Measurements from ENCODE around the gene CMC2. TPM values are rescaled to one million over a fixed set of nuclear protein-coding genes. Genes with fewer than 3 reads are reported as not detected.

CMC2 gene
- total RNA-seq, 2 experiments from 2014 or later, result 89.1 to 99.8 TPM

GRCh38 chr16:81014672-81015071, 8.0 kb upstream of the CMC2 start:
- Histone ChIP-seq H3K4me2 (ENCODE audit: low read length) (no peak overlapping the region), H3K4me1 (ENCODE audit: insufficient read depth, low read length, poor library complexity, severe bottlenecking) (no peaks in the 10 kb centered on the region), H3K36me3 (ENCODE audit: insufficient read depth, low read length) (peaks cover 99% of the 10 kb centered on the region), H3K27ac (ENCODE audit: low read depth, low read length, poor library complexity, severe bottlenecking) (no peak overlapping the region), H3K79me2 (ENCODE audit: insufficient read depth, low read depth, low read length) (peaks cover 27% of the 10 kb centered on the region), H3K4me3 (ENCODE audit: low read depth, low read length, poor library complexity, severe bottlenecking) (no peak overlapping the region), H4K20me1 (ENCODE audit: insufficient read depth, low read length) (no peaks in the 10 kb centered on the region), H3K9me3 (ENCODE audit: low read length) (no peaks in the 10 kb centered on the region), H3K9me2 (ENCODE audit: insufficient read depth, low read length) (no peaks in the 10 kb centered on the region), H2AFZ (ENCODE audit: low read length) (no peak overlapping the region)
- CTCF ChIA-PET (ENCODE audit: unreplicated experiment), result no interaction called here
- no peak for DNase-seq (ENCODE audit: low spot score)
- no peak for TF ChIP-seq CTCF (conservative IDR thresholded peaks at IDR 0.05; ENCODE audit: low read length)
- TF ChIP-seq EZH2phosphoT487 (IDR thresholded peaks at IDR 0.05; ENCODE audit: borderline replicate concordance, low read depth, low read length), result no peak
- BruUV-seq (replicated peaks), result no TSS peak
- intact Hi-C loops (cut with micrococcal nuclease; ENCODE audit: unreplicated experiment), result no loop called here
- POLR2A ChIA-PET, result no interaction called here

- Histone ChIP-seq H4K20me1 (ENCODE audit: insufficient read depth, low read length) (peaks cover 11% of the 10 kb centered on the region; the same call in 1 of the 2 replicates), H3K4me3 (ENCODE audit: low read depth, low read length, poor library complexity, severe bottlenecking) (no peak overlapping the region), H3K79me2 (ENCODE audit: insufficient read depth, low read depth, low read length) (peaks cover 44% of the 10 kb centered on the region), H2AFZ (ENCODE audit: low read length) (no peak overlapping the region), H3K9me2 (ENCODE audit: insufficient read depth, low read length) (no peaks in the 10 kb centered on the region), H3K36me3 (ENCODE audit: insufficient read depth, low read length) (peaks cover 88% of the 10 kb centered on the region), H3K4me1 (ENCODE audit: insufficient read depth, low read length, poor library complexity, severe bottlenecking) (peaks cover 12% of the 10 kb centered on the region), H3K27ac (ENCODE audit: low read depth, low read length, poor library complexity, severe bottlenecking) (no peak overlapping the region), H3K4me2 (ENCODE audit: low read length) (no peak overlapping the region), H3K9me3 (ENCODE audit: low read length) (no peaks in the 10 kb centered on the region)
- no peak for DNase-seq (ENCODE audit: low spot score)
- no TSS peak for BruUV-seq (replicated peaks)
- intact Hi-C loops (cut with micrococcal nuclease; ENCODE audit: unreplicated experiment), result no loop called here
- CTCF ChIA-PET (ENCODE audit: unreplicated experiment), result no interaction called here
- TF ChIP-seq EZH2phosphoT487 (IDR thresholded peaks at IDR 0.05; ENCODE audit: borderline replicate concordance, low read depth, low read length), result no peak
- TF ChIP-seq CTCF (conservative IDR thresholded peaks at IDR 0.05; ENCODE audit: low read length), result no peak
- POLR2A ChIA-PET, result no interaction called here
Observed at GRCh38 chr16:81012974-81013373, 6.3 kb upstream of the CMC2 start.

GRCh38 chr16:81008505-81008789, 1.8 kb upstream of the CMC2 start:
- DNase-seq (ENCODE audit: low spot score), result no peak
- no peaks in the 10 kb centered on the region for H3K9me3 ChIP-seq (ENCODE audit: low read length)
- no TSS peak for BruUV-seq (replicated peaks)
- no peak overlapping the region for H2AFZ ChIP-seq (ENCODE audit: low read length)
- intact Hi-C loops (cut with micrococcal nuclease; ENCODE audit: unreplicated experiment), result loop anchor here (10.0 kb wide), 1 partner anchor 726 kb away; no protein-coding TSS in a partner anchor
- peak overlapping the region; percentile 75 for H3K4me3 ChIP-seq (ENCODE audit: low read depth, low read length, poor library complexity, severe bottlenecking)
- no peaks in the 10 kb centered on the region for H3K9me2 ChIP-seq (ENCODE audit: insufficient read depth, low read length)
- peak overlapping the region; percentile 86 for H3K27ac ChIP-seq (ENCODE audit: low read depth, low read length, poor library complexity, severe bottlenecking)
- CTCF ChIA-PET (ENCODE audit: unreplicated experiment), result no interaction called here
- peaks cover 82% of the 10 kb centered on the region for H3K79me2 ChIP-seq (ENCODE audit: insufficient read depth, low read depth, low read length)
- H4K20me1 ChIP-seq (ENCODE audit: insufficient read depth, low read length), result peaks cover 35% of the 10 kb centered on the region
- POLR2A ChIA-PET, result no interaction called here
- TF ChIP-seq EZH2phosphoT487 (IDR thresholded peaks at IDR 0.05; ENCODE audit: borderline replicate concordance, low read depth, low read length) (no peak), CTCF (conservative IDR thresholded peaks at IDR 0.05; ENCODE audit: low read length) (no peak)
- H3K4me2 ChIP-seq (ENCODE audit: low read length), result peak overlapping the region; percentile 95
- H3K4me1 ChIP-seq (ENCODE audit: insufficient read depth, low read length, poor library complexity, severe bottlenecking), result peaks cover 25% of the 10 kb centered on the region
- peaks cover 43% of the 10 kb centered on the region for H3K36me3 ChIP-seq (ENCODE audit: insufficient read depth, low read length)

All from OCI-LY7 (cell line).